GM21576 (cell line): Measurements from ENCODE around the gene PARD3.
"Not testable (repeated sequence)": the region's sequence is repeated elsewhere in the genome, so short reads cannot be mapped to it uniquely, and the experiment has no call there.

Source experiments
- ATAC-seq: cut with Tn5 transposase; IDR thresholded peaks from one replicate; pipeline ENCODE4 v1.9.1; 2021; ENCODE audit warnings: mild to moderate bottlenecking, moderate library complexity; ENCODE audit not compliant: unreplicated experiment

PARD3 gene

DNA sequence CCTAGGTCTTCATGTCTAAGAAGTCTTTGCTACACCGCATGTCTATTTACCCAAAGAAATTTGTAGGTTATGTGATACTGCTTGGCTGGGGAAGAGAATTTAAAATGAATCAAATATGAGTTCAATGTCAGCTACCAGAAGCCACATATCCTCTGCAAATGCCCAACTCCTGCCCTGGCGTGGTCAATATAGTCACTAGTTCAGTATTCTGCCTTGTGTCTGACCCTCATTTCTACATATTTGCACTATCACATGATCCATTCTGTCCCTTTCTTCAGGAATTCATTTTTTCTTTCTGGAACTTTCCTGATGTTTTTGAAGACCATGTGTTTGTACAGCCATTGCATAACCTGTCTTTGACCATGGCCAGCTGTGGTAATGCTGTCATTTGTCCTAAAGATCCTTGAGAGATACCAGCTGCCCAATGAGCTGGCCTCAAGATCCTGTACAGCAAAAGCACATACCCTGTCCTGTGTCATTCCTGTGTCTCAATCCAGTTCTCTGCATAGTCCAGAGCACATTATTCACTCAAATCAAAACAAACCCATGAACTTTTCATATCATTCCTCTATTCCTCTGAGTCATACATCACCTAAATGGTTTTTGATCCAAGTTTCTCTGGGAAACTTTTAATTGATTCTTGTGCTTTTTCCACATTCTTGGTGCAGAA is 524.5 kb downstream of the PARD3 start:
- ATAC-seq, result no peak

- no peak for ATAC-seq
These were observed 526.5 kb downstream of the PARD3 start for GRCh38 chr10:34288634-34289033.

GRCh38 chr10:34286136-34286739 is 528.9 kb downstream of the PARD3 start:
- no peak for ATAC-seq

GRCh38 chr10:34281661-34282582 is 533.2 kb downstream of the PARD3 start:
- ATAC-seq, result no peak

DNA sequence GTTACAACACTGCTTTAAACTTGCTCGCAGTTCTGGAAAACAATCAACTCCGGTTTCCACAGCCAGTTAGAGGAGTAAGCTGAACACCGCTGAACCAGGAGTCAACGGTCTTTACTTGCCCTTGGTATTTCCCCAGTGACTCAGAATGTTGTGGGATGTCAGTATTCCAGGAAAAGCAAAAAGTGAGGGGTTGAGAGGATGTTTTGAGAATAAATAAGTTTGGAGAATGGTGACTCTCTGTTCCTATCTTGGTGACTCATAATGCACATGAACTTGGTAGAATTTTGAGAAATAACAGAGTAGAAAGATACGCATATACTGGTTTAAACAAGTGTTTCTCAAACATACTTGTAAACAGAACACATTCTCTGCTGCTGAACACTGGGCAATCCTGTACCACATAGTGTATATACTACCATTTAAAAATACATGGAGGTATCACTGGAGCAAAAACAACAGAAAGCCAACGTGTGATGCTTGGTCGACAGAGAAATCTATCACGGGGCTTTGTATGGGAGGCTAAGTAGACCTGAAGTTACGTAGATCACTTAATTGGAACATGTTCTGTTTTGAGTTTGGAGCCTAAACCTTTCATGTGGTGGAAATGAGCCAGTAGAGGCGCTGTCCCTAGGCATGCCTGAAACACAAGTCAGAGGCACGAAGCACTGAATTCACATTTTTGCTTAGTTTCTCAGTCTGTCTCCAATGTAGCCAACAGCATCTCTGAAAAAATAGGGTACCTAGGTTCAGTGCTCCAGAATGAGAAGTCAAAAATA is 534.3 kb downstream of the PARD3 start:
- ATAC-seq, result no peak

DNA sequence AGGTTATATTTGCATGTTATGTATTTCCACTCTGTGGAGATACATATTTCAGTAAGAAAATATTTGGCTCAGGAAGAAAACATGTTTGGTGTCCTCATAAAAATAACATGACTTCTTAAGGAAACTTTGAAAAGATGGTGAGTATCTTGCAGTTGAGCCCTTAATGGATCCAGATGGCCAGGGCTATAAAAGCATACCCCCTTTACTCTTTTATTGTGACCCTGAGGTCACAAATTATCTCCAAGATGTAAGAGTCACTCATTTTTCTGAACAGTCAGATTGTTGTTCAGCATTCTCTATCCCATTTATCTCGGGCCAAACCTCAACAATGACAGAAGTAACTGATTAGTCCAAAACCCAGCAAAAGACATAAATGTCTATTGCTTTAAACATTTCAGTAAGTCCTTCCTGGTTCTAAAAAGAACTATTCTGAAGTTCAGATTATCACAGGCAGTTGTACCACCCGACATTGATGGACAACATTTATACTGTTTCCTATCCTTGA is 539.4 kb downstream of the PARD3 start:
- no peak for ATAC-seq

DNA sequence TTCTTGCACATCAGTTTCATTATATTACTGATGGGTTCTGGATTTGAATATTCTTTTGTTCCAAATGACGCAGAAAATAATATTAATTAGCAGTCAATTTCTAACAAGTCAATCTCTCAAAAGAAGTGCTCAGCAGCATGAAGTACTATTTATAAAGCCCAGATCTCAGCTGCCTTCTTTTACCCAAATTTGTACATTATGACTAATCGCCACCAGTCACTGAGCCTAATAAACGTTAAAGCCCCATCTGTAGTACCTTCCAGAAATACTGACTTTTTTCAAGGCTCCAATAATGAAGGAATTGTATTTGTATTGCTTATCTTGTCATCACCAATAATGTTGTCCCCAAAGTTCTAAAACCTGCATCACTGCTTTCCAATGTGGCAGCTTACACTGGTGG is 540.2 kb downstream of the PARD3 start:
- ATAC-seq, result no peak

- ATAC-seq, result no peak
These were observed 541.8 kb downstream of the PARD3 start for GRCh38 chr10:34273340-34273739.

GRCh38 chr10:34272316-34272715 is 542.8 kb downstream of the PARD3 start:
- ATAC-seq, result no peak

DNA sequence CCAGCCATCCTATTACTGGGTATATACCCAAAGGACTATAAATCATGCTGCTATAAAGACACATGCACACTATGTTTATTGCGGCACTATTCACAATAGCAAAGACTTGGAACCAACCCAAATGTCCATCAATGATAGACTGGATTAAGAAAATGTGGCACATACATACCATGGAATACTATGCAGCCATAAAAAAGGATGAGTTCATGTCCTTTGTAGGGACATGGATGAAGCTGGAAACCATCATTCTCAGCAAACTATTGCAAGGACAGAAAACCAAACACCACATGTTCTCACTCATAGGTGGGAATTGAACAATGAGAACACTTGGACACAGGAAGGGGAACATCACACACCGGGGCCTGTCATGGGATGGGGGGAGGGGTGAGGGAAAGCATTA is 546.7 kb downstream of the PARD3 start:
- not testable (repeated sequence) for ATAC-seq

DNA sequence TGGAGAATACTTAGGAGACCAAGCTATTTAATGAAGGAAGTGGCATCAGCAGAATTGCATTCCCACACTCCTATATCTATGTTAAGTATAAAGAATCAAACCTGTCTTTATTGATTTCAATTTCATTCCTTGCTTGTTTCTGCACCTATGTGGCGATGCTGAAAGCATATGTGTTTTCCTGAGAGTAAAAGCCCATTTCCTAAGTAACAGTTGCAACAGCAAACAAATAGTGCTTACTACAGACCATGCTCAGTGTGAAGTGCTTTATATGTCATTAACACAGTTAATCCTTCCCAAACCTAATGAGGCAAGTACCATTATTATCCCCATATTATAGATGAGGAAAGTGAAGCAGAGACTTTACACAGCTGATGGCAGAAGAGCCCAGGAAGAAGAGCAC is 552.1 kb downstream of the PARD3 start:
- ATAC-seq, result no peak

DNA sequence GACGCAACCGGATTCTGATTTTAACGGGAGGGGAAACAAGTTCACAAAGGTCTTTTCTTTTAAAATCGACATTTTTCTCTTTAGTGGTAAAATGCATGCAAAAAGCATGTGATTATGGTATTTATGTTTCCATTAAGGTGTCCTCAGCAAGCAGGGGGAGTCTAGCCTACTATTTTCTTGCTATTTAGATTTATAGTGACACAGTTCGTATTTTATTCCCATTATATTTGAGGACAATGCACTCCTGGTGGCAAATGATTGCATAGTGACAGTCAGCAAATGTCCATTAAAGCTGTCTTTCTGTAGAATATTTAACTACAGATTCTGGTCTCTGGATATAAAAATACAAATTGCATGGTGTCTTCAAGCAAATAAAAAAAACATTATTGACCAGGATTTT is 554.2 kb downstream of the PARD3 start:
- no peak for ATAC-seq

GRCh38 chr10:34256216-34256615 is 558.9 kb downstream of the PARD3 start:
- no peak for ATAC-seq

DNA sequence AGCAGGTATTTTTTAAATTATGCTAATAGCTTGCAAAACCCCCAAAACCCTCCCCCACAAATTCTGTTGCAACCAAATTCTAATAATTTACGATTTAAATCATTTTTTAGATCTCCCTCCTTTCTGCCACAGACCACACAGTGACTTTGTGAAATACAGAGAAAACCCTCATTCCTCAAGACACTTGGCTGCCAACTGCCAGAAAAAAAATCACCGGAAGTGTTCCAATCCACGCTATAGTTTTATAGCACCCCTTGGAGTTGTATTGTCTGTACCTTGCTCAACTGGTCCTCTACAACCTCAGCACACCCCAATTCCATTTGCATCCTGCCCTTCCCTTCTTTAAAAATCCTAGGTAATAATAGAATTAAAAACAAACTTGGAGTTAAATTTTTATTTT is 560.1 kb downstream of the PARD3 start:
- ATAC-seq, result no peak

- ATAC-seq, result no peak
These were observed 560.5 kb downstream of the PARD3 start for GRCh38 chr10:34254596-34254995.

DNA sequence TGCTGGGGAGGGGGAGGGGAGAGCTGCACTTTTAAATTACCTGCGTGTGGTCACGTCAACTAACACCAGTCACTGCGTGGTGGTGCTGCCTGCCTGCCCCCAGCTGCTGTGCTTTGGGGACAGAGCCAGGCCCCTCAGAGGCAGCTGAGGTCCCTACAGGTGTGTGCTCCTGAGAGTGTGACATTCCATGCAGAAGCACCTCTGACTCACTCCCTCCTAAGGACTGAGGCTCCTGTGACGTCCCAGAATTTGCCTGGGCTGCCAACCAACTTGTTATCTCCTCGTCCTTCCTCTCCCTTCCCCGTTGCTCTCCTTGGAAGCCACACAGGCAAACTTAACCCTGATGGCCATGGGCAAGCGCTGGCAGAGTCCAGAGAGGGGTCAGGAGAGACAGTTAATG is 563.0 kb downstream of the PARD3 start:
- no peak for ATAC-seq

DNA sequence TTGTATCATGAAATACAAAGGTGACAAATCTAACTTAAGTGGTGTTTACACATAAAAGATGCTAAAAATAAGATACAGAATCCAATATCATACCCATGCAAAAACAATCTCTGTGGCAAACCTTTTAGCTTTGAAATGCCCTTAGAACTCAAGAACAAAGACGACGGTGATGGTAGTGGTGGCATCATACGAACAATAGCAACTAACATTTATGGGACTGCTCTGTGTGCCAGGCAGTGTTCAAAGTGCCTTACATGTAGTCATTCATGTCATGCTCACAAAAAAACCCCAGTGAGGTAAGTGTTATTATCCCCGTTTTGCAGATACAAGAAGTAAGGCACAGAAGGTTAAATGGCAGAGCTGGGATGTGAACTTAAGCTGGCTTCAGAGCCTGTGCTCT is 563.9 kb downstream of the PARD3 start:
- no peak for ATAC-seq

DNA sequence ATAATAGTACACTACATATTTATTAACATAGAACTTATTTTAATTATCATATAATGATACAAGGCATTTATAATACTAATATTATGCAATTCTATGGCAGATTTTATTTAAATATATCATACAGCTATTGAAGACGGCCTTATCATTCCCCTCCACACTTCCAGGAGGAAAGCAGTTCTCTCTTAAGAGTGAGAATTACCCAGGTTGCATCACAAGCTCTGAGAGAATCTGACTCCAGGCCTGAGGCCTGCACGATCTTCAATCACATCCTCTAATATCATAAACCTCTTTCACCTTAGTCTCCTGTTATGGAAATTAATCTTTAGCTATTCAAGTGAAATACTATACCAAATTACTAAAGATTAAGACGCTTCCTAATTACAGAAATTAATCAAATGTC is 564.4 kb downstream of the PARD3 start:
- no peak for ATAC-seq

- no peak for ATAC-seq
These were observed 565.5 kb downstream of the PARD3 start for GRCh38 chr10:34249634-34250033.

DNA sequence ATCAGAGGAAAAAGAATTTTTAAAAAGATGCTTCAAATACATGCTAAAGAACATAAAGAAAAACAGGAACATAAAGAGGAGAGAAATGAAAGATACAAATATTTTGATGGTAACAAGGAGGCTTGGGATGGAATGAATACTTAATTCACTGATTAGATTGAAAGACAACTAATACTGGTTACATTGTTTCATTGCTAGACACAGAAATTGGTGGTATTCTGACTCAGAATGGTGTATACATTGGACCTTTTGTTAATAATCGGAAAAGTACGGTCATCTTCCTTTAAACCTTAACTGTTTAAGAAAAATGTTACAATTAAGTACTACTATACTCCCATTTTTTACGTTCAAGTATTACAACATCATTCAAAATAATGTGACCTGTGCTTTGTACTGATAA is 567.5 kb downstream of the PARD3 start:
- ATAC-seq, result no peak
